Thyroid gland (tissue), 4 donors: ENCODE results near the gene PUM2. TPM values are rescaled to one million over a fixed set of nuclear protein-coding genes. Genes with fewer than 3 reads are reported as not detected.

Source experiments
- DNase-seq, 2 donors: peaks; one replicate each; pipeline ENCODE4 v3.0.0-alpha.2; 2019
- H3K27ac ChIP-seq, 3 donors: fragments of 200-600 bp; sonication (generic); 1 replicate in 2 of 3; 2 replicates in 1 of 3; pipeline ENCODE4 v1.5.1; 2016 to 2019; ENCODE audit warnings: mild to moderate bottlenecking in 1 of 3, moderate library complexity in 1 of 3
- H3K27me3 ChIP-seq: fragments of 200-600 bp; sonication (generic); one replicate; pipeline ENCODE4 v1.5.1; 2019
- H3K36me3 ChIP-seq, 2 donors: fragments of 200-600 bp; sonication (generic); one replicate each; pipeline ENCODE4 v1.5.1; 2016 to 2019
- H3K4me1 ChIP-seq, 2 donors: fragments of 200-600 bp; sonication (generic); one replicate each; pipeline ENCODE4 v1.5.1; 2017 to 2019
- H3K4me3 ChIP-seq, 3 donors: fragments of 200-600 bp; sonication (generic); replicated peaks in 1 of 3; 1 replicate in 2 of 3; 2 replicates in 1 of 3; pipeline ENCODE4 v1.5.1; 2016; ENCODE audit warnings: mild to moderate bottlenecking in 1 of 3
- H3K9me3 ChIP-seq: fragments of 200-600 bp; sonication (generic); one replicate; pipeline ENCODE4 v1.5.1; 2017
- CTCF ChIP-seq, 6 experiments: fragments of 200-600 bp in 3 of 6; fragments of 450-650 bp in 3 of 6; sonication (generic) in 3 of 6; IDR thresholded peaks; one replicate each; pipeline ENCODE4 v1.5.1; 2016 to 2019; ENCODE audit warnings: antibody characterized with exemption in 6 of 6, mild to moderate bottlenecking in 2 of 6, inconsistent platforms in 1 of 6, moderate library complexity in 1 of 6
- POLR2A ChIP-seq, 2 donors: fragments of 450-650 bp; IDR thresholded peaks; one replicate each; pipeline ENCODE4 v1.6.1; 2017; ENCODE audit warnings: antibody characterized with exemption in 2 of 2, mild to moderate bottlenecking in 2 of 2, moderate library complexity in 1 of 2
- WGBS, 2 donors: methylation state at CpG; one replicate each; pipeline ENCODE4 v1.1.5; 2017; 5-methylcytosine and 5-hydroxymethylcytosine counted together
- intact Hi-C: fragments of 100-400 bp; cut with DNase I; formaldehyde crosslinking; loops from one replicate; pipeline ENCODE4 v1.15.1; 2023
- total RNA-seq, 4 donors: library from RNA; depleted of rRNA; stranded (reverse); fragments of >200 nt; gene quantifications; one replicate each; pipeline ENCODE4 v1.2.3, GENCODE V29; 2016

The PUM2 gene
- total RNA-seq, 4 donors from 2014 or later = 87.5 to 102 (median 91.8) TPM

DNA sequence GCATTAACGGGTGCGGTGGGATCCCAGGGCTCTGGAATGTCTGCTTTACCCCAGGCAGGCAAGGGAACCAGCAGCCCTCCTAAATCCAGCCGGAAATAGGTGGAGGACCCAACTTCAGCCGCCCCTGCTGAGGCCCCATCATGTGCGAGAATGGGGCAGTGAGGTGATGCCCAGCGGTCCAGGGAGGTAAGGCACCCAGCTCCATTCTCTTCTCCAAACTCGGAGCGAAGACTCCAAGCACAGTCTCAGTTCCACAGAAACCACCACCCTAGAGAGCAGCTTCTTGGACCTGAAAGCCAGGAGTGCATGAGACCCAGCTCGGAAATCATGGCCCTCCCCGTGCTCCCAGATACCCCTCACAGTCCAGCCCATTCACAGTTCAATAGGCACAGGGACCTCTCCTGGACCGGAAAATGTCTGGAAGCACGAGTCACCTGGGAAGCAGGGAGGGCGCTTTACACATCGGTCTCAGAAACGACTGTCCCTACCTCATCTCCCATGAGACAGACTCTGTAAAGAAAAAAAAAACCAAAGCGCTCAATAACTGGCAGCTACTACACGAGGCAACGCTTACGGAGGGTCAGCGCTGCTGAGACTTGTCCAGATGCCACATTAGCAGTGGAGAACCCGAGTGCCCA, 127.8 kb downstream of the PUM2 start:
- peak in 1 of 2 donors; percentile 38 for DNase-seq
- WGBS, 2 donors = 29 to 37% methylated on average over 15 to 19 of the region's 21 CpGs
- TF ChIP-seq POLR2A (IDR thresholded peaks at IDR 0.05) = no peak
- no peak for TF ChIP-seq CTCF (IDR thresholded peaks at IDR 0.05)
- Histone ChIP-seq H3K36me3 (no peaks in the 10 kb centered on the region), H3K9me3 (no peaks in the 10 kb centered on the region), H3K27me3 (no peaks in the 10 kb centered on the region), H3K4me3 (peak overlapping the region; percentile 31 to 49 (median 44)), H3K4me1 (peaks cover 17 to 22% of the 10 kb centered on the region in 2 donors), H3K27ac (peak overlapping the region in 2 of 3 donors; percentile 86 to 90)
- intact Hi-C loops = loop anchor here (5.0 kb wide), 1 partner anchor 86 kb away; no protein-coding TSS in a partner anchor

DNA sequence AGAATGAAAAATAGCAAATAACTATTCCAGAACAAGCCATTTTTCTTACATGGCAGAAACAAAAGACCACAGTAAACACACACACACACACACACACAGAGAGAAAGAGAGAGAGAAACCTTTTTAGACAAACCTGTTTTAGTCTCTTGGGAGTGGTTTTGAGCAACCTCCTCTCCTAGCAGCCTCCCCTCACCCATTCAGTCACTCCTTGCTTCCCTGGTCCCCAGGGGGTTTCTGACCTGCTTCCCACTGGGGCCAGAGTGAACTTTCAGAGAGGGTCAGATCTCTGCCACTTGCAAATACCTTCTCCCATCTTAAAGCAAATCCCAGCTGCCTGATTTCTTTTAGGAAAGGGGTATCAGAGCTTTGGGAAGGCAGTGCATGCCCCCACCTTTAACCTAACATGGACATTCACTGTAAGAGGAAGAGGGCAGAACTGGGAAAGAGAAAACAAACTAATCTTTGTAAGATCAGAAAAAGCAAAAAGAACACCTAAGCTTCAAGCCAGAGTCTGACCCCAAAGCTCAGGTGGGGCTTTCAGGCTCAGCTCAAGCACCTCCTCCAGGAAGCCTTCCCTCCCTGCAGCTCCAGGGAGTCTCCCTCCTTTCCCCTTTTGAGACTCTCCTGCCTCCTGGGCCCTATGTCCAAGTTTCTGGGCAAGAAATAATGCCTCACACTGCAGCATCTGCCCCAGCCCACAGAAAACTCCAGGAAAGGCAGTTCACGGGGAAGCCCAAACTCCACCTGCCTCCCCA, 128.5 kb downstream of the PUM2 start:
- Histone ChIP-seq H3K36me3 (no peaks in the 10 kb centered on the region), H3K4me3 (no peak overlapping the region), H3K4me1 (peaks cover 17 to 27% of the 10 kb centered on the region in 2 donors), H3K9me3 (no peaks in the 10 kb centered on the region), H3K27me3 (no peaks in the 10 kb centered on the region), H3K27ac (peak overlapping the region in 1 of 3 donors; percentile 90)
- 100% methylated on average over 1 of the region's 1 CpG for WGBS, 2 donors
- intact Hi-C loops = loop anchor here (5.0 kb wide), 1 partner anchor 85 kb away; no protein-coding TSS in a partner anchor
- no peak for TF ChIP-seq POLR2A (IDR thresholded peaks at IDR 0.05)
- no peak for DNase-seq

- H3K36me3 ChIP-seq = no peaks in the 10 kb centered on the region
- DNase-seq = no peak
- intact Hi-C loops = loop anchor here (5.0 kb wide), 1 partner anchor 84 kb away; no protein-coding TSS in a partner anchor
- H3K4me1 ChIP-seq = peaks cover 17 to 28% of the 10 kb centered on the region in 2 donors
- H3K9me3 ChIP-seq = no peaks in the 10 kb centered on the region
- 85 to 92% methylated on average over 3 of the region's 3 CpGs for WGBS, 2 donors
- no peaks in the 10 kb centered on the region for H3K27me3 ChIP-seq
- TF ChIP-seq CTCF (IDR thresholded peaks at IDR 0.05) = no peak
- H3K4me3 ChIP-seq = no peak overlapping the region
- H3K27ac ChIP-seq = no peak overlapping the region
Measured at GRCh38 chr2:20221555-20221973, 129.1 kb downstream of the PUM2 start.

GRCh38 chr2:20220806-20221554, 129.7 kb downstream of the PUM2 start:
- 72 to 85% methylated on average over 3 of the region's 3 CpGs for WGBS, 2 donors
- peaks cover 16 to 27% of the 10 kb centered on the region in 2 donors for H3K4me1 ChIP-seq
- no peaks in the 10 kb centered on the region for H3K36me3 ChIP-seq
- no peak for TF ChIP-seq POLR2A (IDR thresholded peaks at IDR 0.05)
- no peak for TF ChIP-seq CTCF (IDR thresholded peaks at IDR 0.05)
- no peaks in the 10 kb centered on the region for H3K27me3 ChIP-seq
- H3K27ac ChIP-seq = no peak overlapping the region
- intact Hi-C loops = loop anchor here (5.0 kb wide), 1 partner anchor 84 kb away; no protein-coding TSS in a partner anchor
- no peak overlapping the region for H3K4me3 ChIP-seq
- no peak for DNase-seq
- no peaks in the 10 kb centered on the region for H3K9me3 ChIP-seq

GRCh38 chr2:20219763-20220380, 130.8 kb downstream of the PUM2 start:
- peaks cover 10 to 21% of the 10 kb centered on the region in 2 donors for H3K4me1 ChIP-seq
- no peak for DNase-seq
- H3K36me3 ChIP-seq = no peaks in the 10 kb centered on the region
- 95 to 97% methylated on average over 12 to 13 of the region's 13 CpGs for WGBS, 2 donors
- H3K4me3 ChIP-seq = no peak overlapping the region
- intact Hi-C loops = loop anchor here (5.0 kb wide), 1 partner anchor 83 kb away; no protein-coding TSS in a partner anchor
- no peaks in the 10 kb centered on the region for H3K27me3 ChIP-seq
- TF ChIP-seq CTCF (IDR thresholded peaks at IDR 0.05) = no peak
- TF ChIP-seq POLR2A (IDR thresholded peaks at IDR 0.05) = no peak
- no peak overlapping the region for H3K27ac ChIP-seq
- no peaks in the 10 kb centered on the region for H3K9me3 ChIP-seq
